ENCODE measurements around the gene ADGRV1. TPM values are rescaled to one million over a fixed set of nuclear protein-coding genes. Genes with fewer than 3 reads are reported as not detected.

Gene ADGRV1
- total RNA-seq, 2 donors from 2014 or later = 97.6 to 117 TPM

DNA sequence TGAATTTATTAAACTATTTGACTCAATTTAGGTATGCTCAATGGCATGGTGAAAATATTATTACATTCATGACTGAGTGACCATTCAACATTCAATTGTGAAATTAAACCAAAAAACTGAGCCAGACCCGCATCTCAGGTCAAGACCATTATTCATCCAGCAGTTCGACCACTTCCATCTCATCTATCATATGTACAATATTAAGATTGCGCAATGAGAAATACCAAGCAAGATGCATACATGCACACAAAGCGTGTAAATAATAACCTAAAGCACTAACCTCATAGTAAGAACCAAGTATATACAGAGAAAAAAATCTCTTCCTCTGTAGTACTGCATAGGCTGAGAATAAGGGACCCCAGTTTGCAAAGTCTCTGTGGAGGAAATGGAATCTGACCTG, 310.2 kb downstream of the ADGRV1 start:
- Histone ChIP-seq H3K27ac (ENCODE audit: low read depth, low read length) (no peak overlapping the region), H3K4me1 (ENCODE audit: control insufficient read depth, insufficient read depth, low read length) (peaks cover 4% of the 10 kb centered on the region), H3K9ac (ENCODE audit: extremely low read depth, low read length, poor library complexity, severe bottlenecking) (no peak overlapping the region), H3K27me3 (ENCODE audit: control insufficient read depth, insufficient read depth, low read length, poor library complexity, severe bottlenecking) (no peaks in the 10 kb centered on the region), H3K9me3 (ENCODE audit: control insufficient read depth, low read length) (no peaks in the 10 kb centered on the region), H3K36me3 (ENCODE audit: control insufficient read depth, insufficient read depth, low read length) (no peaks in the 10 kb centered on the region), H3K4me3 (ENCODE audit: low read length) (no peak overlapping the region)
- Mint-ChIP-seq H3K4me1 (peaks cover 13% of the 10 kb centered on the region), H3K9me3 (no peaks in the 10 kb centered on the region), H3K27me3 (ENCODE audit: insufficient read depth) (no peaks in the 10 kb centered on the region), H3K36me3 (ENCODE audit: low read depth) (peaks cover 1% of the 10 kb centered on the region), H3K27ac (no peak overlapping the region), H3K4me3 (no peak overlapping the region)
- WGBS, 2 experiments (ENCODE audit: insufficient coverage in 1 of 2, insufficient read length in 1 of 2) = 86 to 97% methylated on average over 1 to 4 of the region's 4 CpGs
- DNase-seq = no peak
- TF ChIP-seq, protein P1, sequence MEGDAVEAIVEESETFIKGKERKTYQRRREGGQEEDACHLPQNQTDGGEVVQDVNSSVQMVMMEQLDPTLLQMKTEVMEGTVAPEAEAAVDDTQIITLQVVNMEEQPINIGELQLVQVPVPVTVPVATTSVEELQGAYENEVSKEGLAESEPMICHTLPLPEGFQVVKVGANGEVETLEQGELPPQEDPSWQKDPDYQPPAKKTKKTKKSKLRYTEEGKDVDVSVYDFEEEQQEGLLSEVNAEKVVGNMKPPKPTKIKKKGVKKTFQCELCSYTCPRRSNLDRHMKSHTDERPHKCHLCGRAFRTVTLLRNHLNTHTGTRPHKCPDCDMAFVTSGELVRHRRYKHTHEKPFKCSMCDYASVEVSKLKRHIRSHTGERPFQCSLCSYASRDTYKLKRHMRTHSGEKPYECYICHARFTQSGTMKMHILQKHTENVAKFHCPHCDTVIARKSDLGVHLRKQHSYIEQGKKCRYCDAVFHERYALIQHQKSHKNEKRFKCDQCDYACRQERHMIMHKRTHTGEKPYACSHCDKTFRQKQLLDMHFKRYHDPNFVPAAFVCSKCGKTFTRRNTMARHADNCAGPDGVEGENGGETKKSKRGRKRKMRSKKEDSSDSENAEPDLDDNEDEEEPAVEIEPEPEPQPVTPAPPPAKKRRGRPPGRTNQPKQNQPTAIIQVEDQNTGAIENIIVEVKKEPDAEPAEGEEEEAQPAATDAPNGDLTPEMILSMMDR (conservative IDR thresholded peaks at IDR 0.05) = no peak

DNA sequence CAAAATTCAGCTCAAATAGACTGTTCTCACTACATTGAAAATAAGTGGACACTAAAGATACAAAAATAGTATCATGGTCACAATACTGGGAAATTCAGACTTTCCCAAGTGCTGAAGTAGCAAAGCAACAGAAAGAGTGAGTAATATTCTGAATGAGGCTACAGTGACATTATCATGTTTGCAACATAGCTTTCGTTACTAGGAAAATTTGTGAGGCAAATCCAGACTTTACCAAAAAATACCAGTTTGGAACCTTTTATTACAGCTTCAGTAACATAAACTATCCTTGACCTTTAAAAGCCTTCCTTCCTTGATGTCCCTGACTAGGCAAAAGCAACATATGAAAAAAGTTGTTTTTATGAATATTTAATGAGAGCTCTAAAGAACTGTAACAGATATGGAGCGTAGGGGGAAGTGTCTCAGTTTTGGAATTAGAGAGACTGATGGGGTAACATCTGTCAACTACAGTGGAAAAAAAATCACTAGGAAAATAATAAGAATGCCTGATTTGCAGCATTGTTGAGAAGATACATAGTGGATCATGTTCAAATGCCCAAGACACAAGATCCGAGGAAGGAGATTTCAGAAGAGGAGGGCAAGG, 312.9 kb downstream of the ADGRV1 start:
- Mint-ChIP-seq H3K27me3 (ENCODE audit: insufficient read depth) (no peaks in the 10 kb centered on the region), H3K4me1 (peaks cover 20% of the 10 kb centered on the region), H3K27ac (no peak overlapping the region), H3K4me3 (no peak overlapping the region), H3K9me3 (no peaks in the 10 kb centered on the region), H3K36me3 (ENCODE audit: low read depth) (peaks cover 3% of the 10 kb centered on the region)
- Histone ChIP-seq H3K4me1 (ENCODE audit: control insufficient read depth, insufficient read depth, low read length) (peaks cover 11% of the 10 kb centered on the region), H3K9ac (ENCODE audit: extremely low read depth, low read length, poor library complexity, severe bottlenecking) (no peak overlapping the region), H3K27ac (ENCODE audit: low read depth, low read length) (no peak overlapping the region), H3K36me3 (ENCODE audit: control insufficient read depth, insufficient read depth, low read length) (no peaks in the 10 kb centered on the region), H3K4me3 (ENCODE audit: low read length) (no peak overlapping the region), H3K9me3 (ENCODE audit: control insufficient read depth, low read length) (no peaks in the 10 kb centered on the region), H3K27me3 (ENCODE audit: control insufficient read depth, insufficient read depth, low read length, poor library complexity, severe bottlenecking) (no peaks in the 10 kb centered on the region)
- no peak for DNase-seq
- TF ChIP-seq, protein P1 (conservative IDR thresholded peaks at IDR 0.05) = no peak
- WGBS, 2 experiments (ENCODE audit: insufficient coverage in 1 of 2, insufficient read length in 1 of 2) = 90 to 96% methylated on average over 3 of the region's 3 CpGs

DNA sequence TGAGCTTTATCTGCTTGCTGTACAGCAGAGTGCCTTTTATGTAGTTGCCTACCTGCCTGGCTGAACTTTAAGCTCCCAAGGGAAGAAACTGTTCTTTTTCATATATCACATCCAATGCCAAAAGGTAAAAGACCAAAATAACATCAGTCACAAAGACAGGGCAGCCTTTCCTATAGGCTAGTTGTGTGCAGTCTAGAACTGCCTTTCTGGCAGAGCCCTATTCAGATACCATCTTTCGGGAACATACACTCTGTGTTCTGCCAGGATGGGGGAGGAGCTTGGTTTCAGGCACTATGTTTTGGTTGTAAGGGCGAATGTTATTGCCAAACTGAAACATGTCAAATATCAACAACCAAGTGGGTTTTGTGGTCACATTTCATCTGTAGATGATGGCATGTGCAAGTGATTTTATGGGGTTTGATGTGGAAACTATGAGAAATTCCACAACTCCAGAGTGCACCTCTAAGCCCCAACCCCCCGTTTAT, 314.5 kb downstream of the ADGRV1 start:
- no peak overlapping the region for H3K27ac Mint-ChIP-seq
- H3K27ac ChIP-seq (ENCODE audit: low read depth, low read length) = no peak overlapping the region
- H3K9me3 Mint-ChIP-seq = no peaks in the 10 kb centered on the region
- 91 to 100% methylated on average over 1 to 3 of the region's 3 CpGs for WGBS, 2 experiments (ENCODE audit: insufficient coverage in 1 of 2, insufficient read length in 1 of 2)
- TF ChIP-seq, protein P1 (conservative IDR thresholded peaks at IDR 0.05) = no peak
- peaks cover 22% of the 10 kb centered on the region for H3K4me1 Mint-ChIP-seq
- H3K27me3 Mint-ChIP-seq (ENCODE audit: insufficient read depth) = no peaks in the 10 kb centered on the region
- no peak for DNase-seq
- no peak overlapping the region for H3K4me3 Mint-ChIP-seq
- no peak overlapping the region for H3K9ac ChIP-seq (ENCODE audit: extremely low read depth, low read length, poor library complexity, severe bottlenecking)
- H3K4me3 ChIP-seq (ENCODE audit: low read length) = no peak overlapping the region
- no peaks in the 10 kb centered on the region for H3K27me3 ChIP-seq (ENCODE audit: control insufficient read depth, insufficient read depth, low read length, poor library complexity, severe bottlenecking)
- H3K36me3 Mint-ChIP-seq (ENCODE audit: low read depth) = peaks cover 3% of the 10 kb centered on the region
- peaks cover 10% of the 10 kb centered on the region for H3K4me1 ChIP-seq (ENCODE audit: control insufficient read depth, insufficient read depth, low read length)
- no peaks in the 10 kb centered on the region for H3K36me3 ChIP-seq (ENCODE audit: control insufficient read depth, insufficient read depth, low read length)
- no peaks in the 10 kb centered on the region for H3K9me3 ChIP-seq (ENCODE audit: control insufficient read depth, low read length)

Measured in endodermal cell (in vitro differentiated cells).